Activated T-cell treated with anti-CD3 and anti-CD28 coated beads, Interleukin-2, amount 50 U/mL, for 4 hours (primary cell): ENCODE results near the gene DLEC1. TPM values are rescaled to one million over a fixed set of nuclear protein-coding genes. Genes with fewer than 3 reads are reported as not detected.

ENCODE experiments used
- ATAC-seq, 2 donors: fragments of 200-7000 bp; cut with Tn5 transposase; one replicate each; pipeline ENCODE4 v1.10.0; 2021
- DNase-seq: peaks from one replicate; pipeline ENCODE4 v3.0.0-alpha.2; 2020
- H3K27me3 Mint-ChIP-seq: one replicate; pipeline ENCODE4 v1.8.0; 2021; ENCODE audit warnings: low read depth, mixed read lengths
- H3K36me3 Mint-ChIP-seq: one replicate; pipeline ENCODE4 v1.8.0; 2022; ENCODE audit warnings: mixed read lengths; ENCODE audit not compliant: insufficient read depth
- H3K4me1 Mint-ChIP-seq: one replicate; pipeline ENCODE4 v1.8.0; 2021; ENCODE audit warnings: low read depth, mixed read lengths
- H3K4me3 Mint-ChIP-seq: one replicate; pipeline ENCODE4 v1.8.0; 2021; ENCODE audit warnings: mild to moderate bottlenecking, moderate library complexity, mixed read lengths
- H3K9me3 Mint-ChIP-seq: one replicate; pipeline ENCODE4 v1.8.0; 2021; ENCODE audit warnings: mixed read lengths
- total RNA-seq, 3 donors: library from RNA; stranded (reverse); gene quantifications; one replicate each; pipeline ENCODE4 v1.2.1, GENCODE V29; 2021

The DLEC1 gene
- total RNA-seq, result under 1 TPM; 0.05 to 0.16 (median 0.08) TPM

GRCh38 chr3:38039101-38039898 is at the start of gene DLEC1:
Gene DLEC1, plus strand, starts transcription at chr3:38039208. Its CDS starts 18 bp downstream, at chr3:38039226.
- Mint-ChIP-seq H3K4me3 (peak within 1 kb of the TSS; percentile 76), H3K4me1 (peaks cover 36% of the 10 kb centered on the region), H3K27me3 (no peaks in the 10 kb centered on the region), H3K9me3 (peaks cover 10% of the 10 kb centered on the region), H3K36me3 (peaks cover 5% of the 10 kb centered on the region)
- DNase-seq (peak; percentile 67), ATAC-seq (peak; percentile 61 to 72)

GRCh38 chr3:37989821-37990480 is 49.1 kb upstream of the DLEC1 start:
- Mint-ChIP-seq H3K27me3 (no peaks in the 10 kb centered on the region), H3K4me3 (no peak overlapping the region), H3K36me3 (no peaks in the 10 kb centered on the region), H3K9me3 (no peaks in the 10 kb centered on the region), H3K4me1 (peaks cover 19% of the 10 kb centered on the region)
- ATAC-seq, result no peak
- DNase-seq, result no peak

GRCh38 chr3:37990527-37990926 is 48.5 kb upstream of the DLEC1 start, which contains the start of gene VILL:
Gene VILL, plus strand, starts transcription at chr3:37990786. Its CDS starts 2,887 bp downstream, at chr3:37993673.
- Mint-ChIP-seq H3K36me3 (peaks cover 3% of the 10 kb centered on the region), H3K9me3 (no peaks in the 10 kb centered on the region), H3K4me1 (peaks cover 24% of the 10 kb centered on the region), H3K27me3 (no peaks in the 10 kb centered on the region), H3K4me3 (no peak within 1 kb of the TSS)
- DNase-seq (no peak), ATAC-seq (no peak)

- H3K4me3 Mint-ChIP-seq, result no peak overlapping the region
- H3K9me3 Mint-ChIP-seq, result no peaks in the 10 kb centered on the region
- ATAC-seq, result no peak
- peaks cover 29% of the 10 kb centered on the region for H3K4me1 Mint-ChIP-seq
- H3K36me3 Mint-ChIP-seq, result peaks cover 3% of the 10 kb centered on the region
- DNase-seq, result no peak
- H3K27me3 Mint-ChIP-seq, result no peaks in the 10 kb centered on the region
Measured at GRCh38 chr3:37991109-37991508, 47.9 kb upstream of the DLEC1 start.

- Mint-ChIP-seq H3K36me3 (peaks cover 9% of the 10 kb centered on the region), H3K4me1 (peaks cover 36% of the 10 kb centered on the region), H3K4me3 (no peak overlapping the region), H3K9me3 (no peaks in the 10 kb centered on the region), H3K27me3 (no peaks in the 10 kb centered on the region)
- DNase-seq (no peak), ATAC-seq (no peak)
Measured at GRCh38 chr3:37991823-37992222, 47.2 kb upstream of the DLEC1 start.

- H3K4me3 Mint-ChIP-seq, result peak overlapping the region; percentile 93
- no peaks in the 10 kb centered on the region for H3K9me3 Mint-ChIP-seq
- no peak for ATAC-seq
- H3K36me3 Mint-ChIP-seq, result peaks cover 11% of the 10 kb centered on the region
- no peak for DNase-seq
- no peaks in the 10 kb centered on the region for H3K27me3 Mint-ChIP-seq
- peaks cover 42% of the 10 kb centered on the region for H3K4me1 Mint-ChIP-seq
Measured at GRCh38 chr3:37992271-37993066, 46.5 kb upstream of the DLEC1 start.

GRCh38 chr3:37993067-37993455 is 45.9 kb upstream of the DLEC1 start:
- H3K36me3 Mint-ChIP-seq, result peaks cover 11% of the 10 kb centered on the region
- ATAC-seq, result no peak
- peaks cover 43% of the 10 kb centered on the region for H3K4me1 Mint-ChIP-seq
- H3K27me3 Mint-ChIP-seq, result no peaks in the 10 kb centered on the region
- H3K4me3 Mint-ChIP-seq, result peak overlapping the region; percentile 93
- H3K9me3 Mint-ChIP-seq, result no peaks in the 10 kb centered on the region
- DNase-seq, result no peak

GRCh38 chr3:37993460-37993819 is 45.6 kb upstream of the DLEC1 start:
- H3K9me3 Mint-ChIP-seq, result no peaks in the 10 kb centered on the region
- H3K4me3 Mint-ChIP-seq, result peak overlapping the region; percentile 93
- no peaks in the 10 kb centered on the region for H3K27me3 Mint-ChIP-seq
- peaks cover 46% of the 10 kb centered on the region for H3K4me1 Mint-ChIP-seq
- DNase-seq (no peak), ATAC-seq (no peak)
- peaks cover 11% of the 10 kb centered on the region for H3K36me3 Mint-ChIP-seq

GRCh38 chr3:37993820-37994638 is 45.0 kb upstream of the DLEC1 start:
- peak; percentile 42 for DNase-seq
- Mint-ChIP-seq H3K4me3 (peak overlapping the region; percentile 93), H3K4me1 (peaks cover 50% of the 10 kb centered on the region), H3K27me3 (no peaks in the 10 kb centered on the region), H3K36me3 (peaks cover 11% of the 10 kb centered on the region), H3K9me3 (no peaks in the 10 kb centered on the region)
- ATAC-seq, result peak; percentile 66 to 72

- Mint-ChIP-seq H3K4me1 (peaks cover 54% of the 10 kb centered on the region), H3K4me3 (peak overlapping the region; percentile 93), H3K36me3 (peaks cover 11% of the 10 kb centered on the region), H3K9me3 (no peaks in the 10 kb centered on the region), H3K27me3 (no peaks in the 10 kb centered on the region)
- ATAC-seq, result peak; percentile 3 to 14
- DNase-seq, result no peak
Measured at GRCh38 chr3:37994639-37994972, 44.4 kb upstream of the DLEC1 start.

- H3K27me3 Mint-ChIP-seq, result no peaks in the 10 kb centered on the region
- peaks cover 11% of the 10 kb centered on the region for H3K36me3 Mint-ChIP-seq
- no peaks in the 10 kb centered on the region for H3K9me3 Mint-ChIP-seq
- ATAC-seq (no peak), DNase-seq (peak; percentile 2)
- H3K4me1 Mint-ChIP-seq, result peaks cover 54% of the 10 kb centered on the region
- peak overlapping the region; percentile 93 for H3K4me3 Mint-ChIP-seq
Measured at GRCh38 chr3:37995652-37996641, 43.1 kb upstream of the DLEC1 start.

- Mint-ChIP-seq H3K4me1 (peaks cover 54% of the 10 kb centered on the region), H3K9me3 (no peaks in the 10 kb centered on the region), H3K4me3 (peak overlapping the region; percentile 5), H3K27me3 (no peaks in the 10 kb centered on the region), H3K36me3 (peaks cover 13% of the 10 kb centered on the region)
- DNase-seq (peak; percentile 83), ATAC-seq (peak; percentile 42 to 57)
Measured at GRCh38 chr3:37996785-37997301, 42.2 kb upstream of the DLEC1 start.

- no peak for ATAC-seq
- Mint-ChIP-seq H3K4me3 (no peak overlapping the region), H3K4me1 (peaks cover 54% of the 10 kb centered on the region), H3K36me3 (peaks cover 13% of the 10 kb centered on the region), H3K27me3 (no peaks in the 10 kb centered on the region), H3K9me3 (no peaks in the 10 kb centered on the region)
- DNase-seq, result no peak
Measured at GRCh38 chr3:37997342-37997741, 41.7 kb upstream of the DLEC1 start.
